GM12892 (cell line): ENCODE results near the gene HOXC9.

Source experiments
- POLR2A ChIP-seq: IDR thresholded peaks from 2 replicates; pipeline ENCODE4 v1.6.1; 2011; ENCODE audit warnings: low read depth, low read length, control low read depth
- POLR2AphosphoS5 ChIP-seq: IDR thresholded peaks from 2 replicates; pipeline ENCODE4 v1.6.1; 2011; ENCODE audit warnings: low read depth, low read length, control low read depth
- TAF1 ChIP-seq: IDR thresholded peaks from 2 replicates; pipeline ENCODE4 v1.6.1; 2011; ENCODE audit warnings: low read depth, mild to moderate bottlenecking, control low read depth, low read length, borderline replicate concordance

DNA sequence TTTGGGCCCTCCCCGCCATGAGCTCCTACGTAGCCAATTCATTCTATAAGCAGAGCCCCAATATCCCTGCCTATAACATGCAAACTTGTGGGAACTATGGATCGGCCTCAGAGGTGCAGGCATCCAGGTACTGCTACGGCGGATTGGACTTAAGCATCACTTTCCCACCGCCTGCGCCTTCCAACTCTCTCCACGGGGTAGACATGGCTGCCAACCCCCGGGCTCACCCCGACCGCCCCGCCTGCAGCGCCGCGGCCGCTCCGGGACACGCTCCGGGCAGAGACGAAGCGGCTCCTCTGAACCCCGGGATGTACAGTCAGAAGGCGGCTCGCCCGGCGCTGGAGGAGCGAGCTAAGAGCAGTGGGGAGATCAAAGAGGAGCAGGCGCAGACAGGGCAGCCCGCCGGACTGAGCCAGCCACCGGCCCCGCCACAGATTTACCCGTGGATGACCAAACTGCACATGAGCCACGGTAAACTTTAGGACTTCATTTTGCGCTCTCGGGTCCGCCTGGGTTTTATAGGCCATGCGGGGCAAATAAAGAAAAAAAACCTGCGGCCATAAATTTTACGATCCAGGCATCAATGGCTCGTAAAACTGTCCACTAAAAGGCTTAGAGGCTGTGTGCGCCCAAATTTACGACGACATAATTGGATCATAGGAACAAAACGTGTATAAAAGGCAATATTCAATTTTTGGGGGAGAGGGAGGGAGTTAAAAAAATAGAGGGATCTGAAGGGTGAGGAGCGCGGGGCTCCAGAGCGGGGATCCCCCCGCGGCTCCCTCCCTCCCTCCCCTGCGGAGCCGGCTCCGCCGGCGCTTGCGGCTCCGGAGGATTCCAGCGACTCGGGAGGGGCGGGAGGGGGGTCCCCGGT is 33.4 kb downstream of the HOXC9 start:
- TF ChIP-seq TAF1 (no peak), POLR2AphosphoS5 (no peak), POLR2A (no peak)
